Suprapubic skin (tissue), 4 donors: ENCODE data around the gene NRXN3.

Experiments used
- CTCF ChIP-seq, 2 donors: fragments of 200-600 bp in 1 of 2; fragments of 450-650 bp in 1 of 2; sonication (generic) in 1 of 2; IDR thresholded peaks; one replicate each; pipeline ENCODE4 v1.5.1; 2016 to 2019; ENCODE audit warnings: antibody characterized with exemption in 2 of 2, mild to moderate bottlenecking in 1 of 2, moderate library complexity in 1 of 2
- EP300 ChIP-seq: sonication (generic); formaldehyde crosslinking; IDR thresholded peaks from one replicate; pipeline ENCODE4 v1.6.1; 2017; ENCODE audit warnings: antibody characterized with exemption
- POLR2A ChIP-seq, 2 donors: fragments of 450-650 bp; IDR thresholded peaks; one replicate each; pipeline ENCODE4 v1.6.1; 2017; ENCODE audit warnings: antibody characterized with exemption in 2 of 2, mild to moderate bottlenecking in 2 of 2, moderate library complexity in 2 of 2
- POLR2AphosphoS5 ChIP-seq, 3 donors: sonication (generic); formaldehyde crosslinking; IDR thresholded peaks; one replicate each; pipeline ENCODE4 v1.6.1; 2017; ENCODE audit warnings: antibody characterized with exemption in 3 of 3

GRCh38 chr14:78535041-78535440 lies 364.9 kb downstream of the NRXN3 start:
- TF ChIP-seq POLR2A (IDR thresholded peaks at IDR 0.05) (no peak), CTCF (IDR thresholded peaks at IDR 0.05) (no peak), POLR2AphosphoS5 (IDR thresholded peaks at IDR 0.05) (no peak), EP300 (no peak)
